Tibial artery (tissue), 4 donors: ENCODE results near the gene SNRPD3.

Source experiments
- DNase-seq, 2 donors: peaks; one replicate each; pipeline ENCODE4 v3.0.0-alpha.2; 2019
- H3K27ac ChIP-seq, 2 donors: fragments of 200-600 bp; sonication (generic) in 1 of 2; 1 replicate in 1 of 2; 2 replicates in 1 of 2; pipeline ENCODE4 v1.5.1; 2018 to 2019; ENCODE audit warnings: mild to moderate bottlenecking in 1 of 2
- H3K27me3 ChIP-seq, 2 donors: fragments of 200-600 bp; sonication (generic) in 1 of 2; one replicate each; pipeline versions ENCODE4 v1.5.1 to v1.6.0; 2016 to 2019
- H3K36me3 ChIP-seq, 3 donors: fragments of 200-600 bp; sonication (generic) in 2 of 3; one replicate each; pipeline ENCODE4 v1.5.1; 2016 to 2019; ENCODE audit warnings: mild to moderate bottlenecking in 2 of 3
- H3K4me1 ChIP-seq, 4 donors: fragments of 200-600 bp; sonication (generic) in 2 of 4; 1 replicate in 3 of 4; 2 replicates in 1 of 4; pipeline ENCODE4 v1.5.1; 2016 to 2019
- H3K4me3 ChIP-seq, 2 donors: fragments of 200-600 bp; sonication (generic) in 1 of 2; 1 replicate in 1 of 2; 2 replicates in 1 of 2; pipeline ENCODE4 v1.5.1; 2018 to 2019; ENCODE audit warnings: mild to moderate bottlenecking in 2 of 2
- H3K9me3 ChIP-seq, 3 donors: fragments of 200-600 bp; sonication (generic) in 1 of 3; one replicate each; pipeline ENCODE4 v1.5.1; 2016 to 2019
- intact Hi-C: fragments of 100-400 bp; cut with DNase I; formaldehyde crosslinking; loops from one replicate; pipeline ENCODE4 v1.15.0; 2023; ENCODE audit warnings: low total_unique reads
- TF ChIP-seq, protein P1 (sequence below), 2 experiments: fragments of 200-600 bp in 1 of 2; fragments of 450-650 bp in 1 of 2; IDR thresholded peaks; one replicate each; pipeline ENCODE4 v1.5.1; 2017 to 2019; ENCODE audit warnings: antibody characterized with exemption in 2 of 2, mild to moderate bottlenecking in 1 of 2, moderate library complexity in 1 of 2

The SNRPD3 gene

DNA sequence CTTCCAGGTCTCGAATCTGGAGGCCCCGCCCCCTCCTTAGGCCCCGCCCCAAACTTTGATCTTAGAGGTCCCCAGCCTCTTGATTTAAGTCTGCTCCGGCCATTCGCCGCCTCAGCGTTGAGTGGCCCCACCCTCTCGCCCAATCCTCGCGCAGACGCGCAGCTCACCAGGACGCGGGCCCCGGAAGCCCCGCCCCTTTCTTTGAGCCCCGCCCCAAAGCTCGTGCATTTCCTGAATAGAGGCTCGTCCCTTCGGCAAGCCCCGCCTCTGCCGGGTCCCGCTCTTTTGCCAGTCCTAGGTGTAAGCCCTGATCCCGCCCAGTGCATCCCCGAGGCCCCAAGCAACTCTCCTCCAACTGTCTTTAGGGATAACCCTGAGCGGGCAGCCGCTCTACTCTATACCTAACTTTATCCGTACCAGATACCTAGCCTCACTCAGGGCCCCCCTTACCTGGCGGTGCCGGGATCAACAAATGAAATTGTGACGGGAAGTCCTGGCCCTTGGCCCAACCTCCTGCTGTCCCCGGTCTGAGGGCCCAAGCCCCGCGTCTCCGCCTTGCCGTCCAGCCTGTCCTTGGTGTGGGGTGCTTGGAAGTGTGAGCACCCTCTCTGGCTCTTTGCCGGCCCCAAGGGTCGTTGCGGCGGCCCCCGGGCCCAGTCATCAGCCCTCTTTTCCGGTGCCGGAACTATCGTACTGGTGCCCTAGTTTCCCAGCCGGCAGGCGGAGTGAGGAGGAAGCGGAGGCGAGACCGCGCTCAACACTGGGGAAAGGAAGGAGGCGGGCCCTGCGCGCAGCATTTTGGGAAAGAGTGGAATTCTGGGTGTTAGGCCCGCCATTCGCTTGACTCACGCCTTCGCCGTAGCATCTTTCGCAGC is at the start of gene SNRPD3:
Gene SNRPD3 (plus strand): TSS at position 835 of the 875 bp plus-strand sequence. CDS start 1,676 bp downstream, outside the sequence.
- peak; percentile 100 for DNase-seq
- peaks cover 15 to 35% (median 21%) of the 10 kb centered on the region in 3 donors for H3K36me3 ChIP-seq
- TF ChIP-seq, protein P1, sequence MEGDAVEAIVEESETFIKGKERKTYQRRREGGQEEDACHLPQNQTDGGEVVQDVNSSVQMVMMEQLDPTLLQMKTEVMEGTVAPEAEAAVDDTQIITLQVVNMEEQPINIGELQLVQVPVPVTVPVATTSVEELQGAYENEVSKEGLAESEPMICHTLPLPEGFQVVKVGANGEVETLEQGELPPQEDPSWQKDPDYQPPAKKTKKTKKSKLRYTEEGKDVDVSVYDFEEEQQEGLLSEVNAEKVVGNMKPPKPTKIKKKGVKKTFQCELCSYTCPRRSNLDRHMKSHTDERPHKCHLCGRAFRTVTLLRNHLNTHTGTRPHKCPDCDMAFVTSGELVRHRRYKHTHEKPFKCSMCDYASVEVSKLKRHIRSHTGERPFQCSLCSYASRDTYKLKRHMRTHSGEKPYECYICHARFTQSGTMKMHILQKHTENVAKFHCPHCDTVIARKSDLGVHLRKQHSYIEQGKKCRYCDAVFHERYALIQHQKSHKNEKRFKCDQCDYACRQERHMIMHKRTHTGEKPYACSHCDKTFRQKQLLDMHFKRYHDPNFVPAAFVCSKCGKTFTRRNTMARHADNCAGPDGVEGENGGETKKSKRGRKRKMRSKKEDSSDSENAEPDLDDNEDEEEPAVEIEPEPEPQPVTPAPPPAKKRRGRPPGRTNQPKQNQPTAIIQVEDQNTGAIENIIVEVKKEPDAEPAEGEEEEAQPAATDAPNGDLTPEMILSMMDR (IDR thresholded peaks at IDR 0.05): peak; percentile 25 to 49
- peak within 1 kb of the TSS; percentile 93 to 99 for H3K27ac ChIP-seq
- intact Hi-C loops: no loop called here
- H3K27me3 ChIP-seq: no peaks in the 10 kb centered on the region
- H3K9me3 ChIP-seq: no peaks in the 10 kb centered on the region
- H3K4me3 ChIP-seq: peak within 1 kb of the TSS; percentile 89 to 97
- peaks cover 0 to 57% (median 46%) of the 10 kb centered on the region in 4 donors for H3K4me1 ChIP-seq

DNA sequence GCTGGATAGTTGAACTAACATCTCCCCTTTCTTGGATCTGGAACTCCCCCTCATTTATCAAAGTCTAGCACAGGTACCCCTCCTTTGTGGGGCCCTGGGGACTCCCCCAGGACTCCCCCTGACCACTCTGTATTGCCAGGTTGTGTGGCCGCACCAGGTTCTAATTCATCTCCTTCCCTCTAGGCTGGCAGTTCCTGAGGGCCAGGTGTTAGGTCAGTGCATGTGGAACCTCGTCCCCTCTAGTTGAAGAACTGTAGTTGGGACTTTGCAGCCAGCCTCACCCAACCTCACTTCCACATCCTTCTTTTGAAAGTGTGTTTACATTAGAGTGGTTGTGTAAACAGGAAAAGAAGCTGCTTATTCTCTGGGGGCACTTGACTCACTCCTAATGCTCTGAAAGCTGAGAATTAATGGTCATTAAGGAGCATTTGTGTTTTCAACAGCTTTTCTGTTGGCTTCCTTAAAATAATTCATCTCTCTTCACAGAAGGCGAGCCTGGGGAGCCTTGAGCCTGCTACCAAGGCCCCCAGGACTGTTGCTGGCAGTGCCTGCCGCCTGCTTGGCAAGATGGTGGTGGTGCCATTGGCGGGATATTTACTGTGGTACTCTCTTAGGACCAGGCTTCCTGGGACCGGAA is 48.9 kb upstream of the SNRPD3 start:
- intact Hi-C loops: loop anchor here (10.0 kb wide), 1 partner anchor 182 kb away; no protein-coding TSS in a partner anchor
- TF ChIP-seq, protein P1 (IDR thresholded peaks at IDR 0.05): no peak
- Histone ChIP-seq H3K27ac (no peak overlapping the region), H3K36me3 (no peaks in the 10 kb centered on the region), H3K4me3 (no peak overlapping the region), H3K9me3 (no peaks in the 10 kb centered on the region), H3K4me1 (peaks cover 0 to 19% (median 8%) of the 10 kb centered on the region in 4 donors), H3K27me3 (no peaks in the 10 kb centered on the region)
- DNase-seq: no peak

DNA sequence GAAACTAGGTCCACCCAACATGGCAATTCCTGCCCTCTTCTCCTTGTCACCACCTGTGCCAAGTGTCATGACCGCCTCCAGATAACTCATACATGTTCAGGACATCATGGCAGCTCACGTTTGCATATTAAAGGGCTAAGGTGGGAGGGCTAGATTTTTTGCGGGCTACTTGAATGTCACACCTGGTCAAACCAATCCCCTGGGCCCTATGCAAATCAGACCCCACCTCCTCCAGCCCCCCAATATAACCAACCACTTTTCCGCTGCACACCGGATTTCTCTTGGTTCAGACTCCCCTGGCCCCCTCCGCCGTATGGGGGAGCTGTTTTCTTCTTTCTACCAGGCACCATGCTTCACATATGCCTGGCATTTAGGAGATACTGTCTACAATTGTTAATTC is 48.1 kb upstream of the SNRPD3 start:
- DNase-seq: no peak
- H3K4me3 ChIP-seq: no peak overlapping the region
- no peaks in the 10 kb centered on the region for H3K9me3 ChIP-seq
- peaks cover 0 to 22% (median 8%) of the 10 kb centered on the region in 4 donors for H3K4me1 ChIP-seq
- intact Hi-C loops: loop anchor here (10.0 kb wide), 1 partner anchor 183 kb away; no protein-coding TSS in a partner anchor
- H3K27me3 ChIP-seq: no peaks in the 10 kb centered on the region
- no peaks in the 10 kb centered on the region for H3K36me3 ChIP-seq
- TF ChIP-seq, protein P1 (IDR thresholded peaks at IDR 0.05): no peak
- H3K27ac ChIP-seq: no peak overlapping the region

DNA sequence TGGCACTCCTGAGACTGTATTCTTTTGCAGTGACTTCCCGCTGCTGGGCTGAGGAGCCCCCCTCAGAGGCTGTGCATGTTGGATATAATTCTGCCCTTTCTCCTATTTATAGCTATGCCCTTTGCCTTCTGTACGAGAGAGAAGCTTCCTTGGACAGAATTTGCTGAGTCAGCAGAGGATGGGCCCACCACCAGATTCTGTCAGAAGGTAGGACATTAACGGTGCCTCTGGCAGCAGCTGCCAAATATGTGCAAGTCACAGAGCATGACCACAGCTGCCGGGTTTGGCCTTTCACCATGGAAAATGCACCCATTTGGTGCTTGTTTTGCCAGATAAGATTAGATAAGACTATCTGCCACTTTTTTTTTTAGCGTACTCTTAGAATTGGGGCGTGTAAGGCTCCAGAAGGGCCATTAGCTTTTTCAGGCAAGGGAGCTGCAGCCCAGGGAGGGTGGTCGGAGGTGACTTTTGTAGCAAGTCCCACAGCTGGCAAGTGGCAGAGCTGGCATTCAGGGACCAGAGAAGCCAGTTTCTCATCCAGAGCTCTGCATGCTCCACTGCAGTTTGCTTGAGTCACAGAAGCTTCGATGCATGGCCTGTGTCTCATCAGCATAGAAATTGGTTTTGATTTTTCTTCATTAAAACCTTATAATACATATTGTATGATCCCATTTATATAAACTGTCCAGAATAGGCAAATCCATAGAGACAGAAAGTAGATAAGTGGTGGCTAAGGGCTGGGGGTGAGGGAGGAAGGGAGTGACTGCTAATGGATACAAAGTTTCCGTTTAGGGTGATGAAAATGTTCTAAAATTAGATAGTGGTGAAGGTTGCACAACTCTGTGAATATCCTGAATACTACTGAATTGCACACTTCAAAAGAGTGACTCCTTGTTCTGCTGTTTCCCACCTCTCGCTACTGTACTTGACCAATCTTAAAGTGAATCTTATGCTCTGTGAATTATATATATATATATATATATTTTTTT is 44.9 kb upstream of the SNRPD3 start:
- peak overlapping the region; percentile 6 to 13 for H3K27ac ChIP-seq
- H3K27me3 ChIP-seq: no peaks in the 10 kb centered on the region
- peaks cover 0 to 25% (median 9%) of the 10 kb centered on the region in 4 donors for H3K4me1 ChIP-seq
- DNase-seq: no peak
- H3K36me3 ChIP-seq: no peaks in the 10 kb centered on the region
- TF ChIP-seq, protein P1 (IDR thresholded peaks at IDR 0.05): no peak
- H3K4me3 ChIP-seq: no peak overlapping the region
- intact Hi-C loops: no loop called here
- H3K9me3 ChIP-seq: no peaks in the 10 kb centered on the region

DNA sequence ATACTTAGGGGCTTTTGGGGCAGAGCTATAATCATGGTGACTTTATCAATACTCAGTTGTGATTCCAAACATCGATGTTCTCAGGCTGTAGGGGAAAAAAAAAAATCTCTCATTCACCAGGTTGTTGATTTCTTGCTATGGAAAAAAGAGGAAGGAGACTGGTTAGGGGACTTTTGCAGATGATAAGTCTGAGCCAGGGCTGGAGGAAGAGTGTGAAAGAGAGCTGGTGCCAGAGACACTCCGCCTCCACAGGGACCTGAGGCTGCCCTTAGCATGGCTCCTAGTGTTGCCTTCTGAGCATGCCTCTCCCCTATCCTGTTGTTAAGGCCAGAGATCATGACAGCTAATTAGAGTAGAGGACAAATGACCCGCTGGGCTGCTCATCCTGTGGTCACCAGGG is 43.8 kb upstream of the SNRPD3 start:
- H3K27ac ChIP-seq: no peak overlapping the region
- H3K27me3 ChIP-seq: no peaks in the 10 kb centered on the region
- H3K4me1 ChIP-seq: peaks cover 0 to 33% (median 14%) of the 10 kb centered on the region in 4 donors
- H3K36me3 ChIP-seq: no peaks in the 10 kb centered on the region
- H3K9me3 ChIP-seq: no peaks in the 10 kb centered on the region
- no peak for DNase-seq
- TF ChIP-seq, protein P1 (IDR thresholded peaks at IDR 0.05): no peak
- H3K4me3 ChIP-seq: no peak overlapping the region
- intact Hi-C loops: no loop called here
